ENCODE results near the gene NOP14. TPM values are rescaled to one million over a fixed set of nuclear protein-coding genes. Genes with fewer than 3 reads are reported as not detected.
"Not testable (repeated sequence)": the region's sequence is repeated elsewhere in the genome, so short reads cannot be mapped to it uniquely, and the experiment has no call there.

The NOP14 gene
- polyA plus RNA-seq, 3 donors, result 29.0 to 32.7 (median 30.7) TPM

DNA sequence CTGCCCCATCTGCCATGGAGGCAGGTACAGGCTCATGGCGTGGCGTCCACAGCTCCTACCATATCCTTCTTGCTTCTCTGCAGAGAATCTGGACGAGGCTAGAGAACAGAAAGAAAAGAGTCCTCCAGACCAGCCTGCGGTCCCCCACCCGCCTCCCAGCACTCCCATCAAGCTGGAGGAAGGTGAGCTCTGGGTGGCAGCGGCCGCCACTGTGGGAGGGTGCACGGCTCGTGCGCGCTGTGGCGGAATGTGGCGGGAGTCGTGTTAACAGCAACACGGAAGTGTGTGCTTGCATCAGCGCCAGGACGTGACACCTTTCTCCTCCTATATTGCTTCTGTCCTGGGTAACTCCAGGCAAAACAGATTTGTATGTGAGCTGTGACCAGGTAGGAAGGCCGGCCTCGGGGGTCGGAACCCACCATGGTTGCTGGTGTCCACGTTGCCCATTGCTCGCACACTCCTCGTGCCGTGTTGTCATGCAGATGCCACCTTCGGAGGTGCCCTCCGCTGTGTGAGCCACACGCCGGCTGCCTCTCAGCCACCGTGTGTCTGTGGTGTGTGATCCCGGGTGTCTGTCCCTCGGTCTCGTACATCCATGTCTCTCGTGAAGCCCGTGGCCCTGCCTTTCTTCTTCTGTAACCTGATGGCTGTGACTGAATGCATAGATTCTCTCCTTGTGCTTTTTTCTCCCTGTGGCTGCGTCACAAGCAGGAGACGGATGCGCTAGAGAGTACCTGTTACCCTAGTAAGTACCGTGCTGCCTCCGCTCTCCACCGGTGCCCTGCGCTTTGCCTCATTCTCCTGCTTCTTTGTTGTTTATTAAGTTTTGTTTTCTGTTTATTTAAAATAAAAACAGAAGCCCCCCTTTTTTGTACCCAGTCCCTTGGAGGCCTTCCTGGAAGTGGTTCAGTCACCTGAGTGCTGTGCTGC, 37.0 kb downstream of the NOP14 start:
- DNase-seq (ENCODE audit: extremely low read depth in 1 of 11, low read depth in 9 of 11, low spot score in 4 of 11), result no peak

DNA sequence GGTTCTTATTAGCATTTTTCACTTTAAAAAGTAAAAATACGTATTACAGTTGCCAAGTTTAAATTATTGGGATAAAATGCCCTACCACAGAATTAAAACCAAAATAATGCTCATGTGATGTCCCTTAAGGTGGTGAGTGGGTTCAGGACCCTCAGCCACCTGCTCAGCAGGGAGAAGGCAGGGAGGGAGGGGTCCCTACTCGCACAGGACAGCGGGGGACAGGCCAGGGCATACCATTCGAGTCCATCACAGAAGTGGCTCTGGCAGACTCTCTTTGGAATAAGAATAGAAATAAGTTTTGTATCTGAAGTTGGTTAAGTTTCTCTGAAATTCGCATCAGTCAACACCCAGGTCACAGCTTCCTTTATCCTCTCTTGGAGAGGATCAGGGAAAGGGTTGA, 37.7 kb downstream of the NOP14 start:
- no peak for DNase-seq (ENCODE audit: extremely low read depth in 1 of 11, low read depth in 9 of 11, low spot score in 4 of 11)

DNA sequence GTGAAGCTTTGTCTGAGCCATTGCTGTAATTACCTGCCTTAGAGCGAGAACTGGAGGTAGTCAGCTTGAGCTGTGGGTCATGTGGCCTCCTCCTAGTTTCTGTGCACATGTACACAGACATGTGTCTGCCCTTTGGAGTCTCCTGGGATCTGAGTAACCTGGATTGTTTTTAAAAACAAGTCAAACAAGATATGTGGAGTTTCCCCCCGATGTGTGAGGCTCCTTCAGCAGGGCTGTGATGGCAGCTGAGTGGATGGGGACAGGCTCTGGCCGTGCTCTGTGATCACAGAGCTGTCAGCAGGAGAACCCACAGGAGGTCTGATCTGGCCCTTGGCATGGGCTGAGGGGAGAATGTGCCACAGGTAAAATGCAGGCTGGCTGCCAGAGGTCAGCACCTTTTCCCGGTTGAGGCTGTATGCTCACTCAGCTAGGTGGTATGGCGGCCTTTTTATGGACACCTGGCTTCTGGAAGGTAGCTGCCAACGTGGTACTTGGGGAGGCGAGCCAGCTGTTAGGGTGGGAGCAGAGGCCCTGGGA, 38.4 kb downstream of the NOP14 start:
- no peak for DNase-seq (ENCODE audit: extremely low read depth in 1 of 11, low read depth in 9 of 11, low spot score in 4 of 11)

DNA sequence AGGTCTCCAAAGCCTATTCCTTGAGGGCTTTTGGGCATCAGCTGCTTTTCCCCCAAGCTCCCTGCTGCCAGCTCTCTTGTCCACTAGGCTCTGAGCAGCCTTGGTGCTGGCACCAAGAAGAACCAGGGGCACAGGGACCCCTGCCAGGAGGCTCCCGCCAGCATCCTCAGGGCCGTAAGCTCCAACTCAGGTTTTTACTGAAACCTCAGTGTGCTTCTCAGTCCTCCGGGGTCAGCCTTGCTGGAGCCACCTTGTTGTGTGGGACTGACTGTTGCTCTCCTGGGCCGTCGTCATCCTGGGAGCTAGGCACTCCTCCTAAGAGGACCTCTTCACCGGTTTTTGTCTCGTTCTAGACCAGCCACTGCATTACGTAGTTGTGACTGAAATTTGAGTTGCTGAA, 38.9 kb downstream of the NOP14 start:
- DNase-seq (ENCODE audit: extremely low read depth in 1 of 11, low read depth in 9 of 11, low spot score in 4 of 11), result no peak

DNA sequence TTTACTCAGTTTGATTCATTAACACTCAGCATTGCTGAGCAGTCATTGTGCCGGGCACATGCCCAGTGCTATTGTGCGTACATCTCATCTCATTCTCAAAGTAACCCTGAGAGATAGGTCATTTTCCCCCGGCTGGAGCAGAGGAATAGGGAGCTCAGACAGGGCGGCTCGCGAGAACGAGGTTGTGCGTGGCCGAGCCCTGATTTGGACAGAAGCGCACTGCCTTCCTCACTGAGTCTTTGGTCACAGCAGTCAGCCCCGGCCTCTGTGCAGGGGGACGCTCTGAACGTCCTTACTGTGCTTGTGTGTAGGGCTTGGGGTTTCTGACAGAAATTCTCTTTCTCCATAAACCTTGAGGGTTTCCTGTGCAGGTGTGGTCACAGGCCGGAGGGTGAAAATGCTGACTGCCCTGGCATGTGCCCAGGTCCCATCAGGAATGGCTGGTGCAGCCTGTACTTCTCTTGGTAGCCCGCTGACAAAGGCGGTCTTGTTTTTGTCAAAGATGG, 39.5 kb downstream of the NOP14 start:
- DNase-seq (ENCODE audit: extremely low read depth in 1 of 11, low read depth in 9 of 11, low spot score in 4 of 11), result no peak

DNA sequence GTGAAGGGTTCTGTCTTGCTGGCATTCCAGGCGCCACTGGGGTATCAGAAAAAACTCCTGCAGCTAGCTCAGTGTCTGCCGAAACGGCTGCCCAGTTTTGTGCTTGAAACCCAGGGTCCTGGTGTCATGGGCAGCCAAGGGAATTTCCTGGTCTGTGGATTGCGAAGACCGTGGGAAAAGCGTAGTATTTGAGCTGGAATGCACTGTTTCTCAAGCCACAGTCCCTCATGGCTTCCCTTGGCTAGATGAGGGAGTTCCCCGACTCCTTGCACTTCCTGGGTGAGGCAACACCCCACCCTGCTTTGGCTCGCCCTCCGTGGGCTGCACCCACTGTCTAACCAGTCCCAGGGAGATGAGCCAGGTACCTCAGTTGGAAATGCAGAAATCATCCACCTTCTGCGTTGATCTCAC, 40.1 kb downstream of the NOP14 start:
- DNase-seq (ENCODE audit: extremely low read depth in 1 of 11, low read depth in 9 of 11, low spot score in 4 of 11), result no peak

DNA sequence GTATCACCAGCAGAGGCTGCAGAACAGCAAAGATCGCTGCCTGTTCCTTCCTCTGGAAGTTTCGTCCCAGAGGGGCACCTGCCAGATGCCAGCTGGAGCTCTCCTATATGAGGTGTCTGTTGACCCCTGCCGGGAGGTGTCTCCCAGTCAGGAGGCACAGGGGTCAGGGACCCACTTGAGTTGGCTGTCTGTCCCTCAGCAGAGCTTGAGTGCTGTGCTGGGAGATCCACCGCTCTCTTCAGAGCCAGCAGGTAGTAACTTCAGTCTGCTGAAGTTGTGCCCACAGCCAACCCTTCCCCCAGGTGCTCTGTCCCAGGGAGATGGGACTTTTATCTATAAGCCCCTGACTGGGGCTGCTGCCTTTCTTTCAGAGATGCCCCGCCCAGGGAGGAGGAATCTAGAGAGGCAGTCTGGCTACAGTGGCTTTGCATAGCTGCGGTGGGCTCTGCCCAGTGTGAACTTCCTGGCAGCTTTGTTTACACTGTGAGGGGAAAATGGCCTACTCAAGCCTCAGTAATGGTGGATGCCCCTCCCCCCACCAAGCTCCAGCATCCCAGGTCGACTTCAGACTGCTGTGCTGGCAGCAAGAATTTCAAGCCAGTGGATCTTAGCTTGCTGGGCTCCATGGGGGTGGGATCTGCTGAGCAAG, 40.6 kb downstream of the NOP14 start:
- not testable (repeated sequence) for DNase-seq (ENCODE audit: extremely low read depth in 1 of 11, low read depth in 9 of 11, low spot score in 4 of 11)

DNA sequence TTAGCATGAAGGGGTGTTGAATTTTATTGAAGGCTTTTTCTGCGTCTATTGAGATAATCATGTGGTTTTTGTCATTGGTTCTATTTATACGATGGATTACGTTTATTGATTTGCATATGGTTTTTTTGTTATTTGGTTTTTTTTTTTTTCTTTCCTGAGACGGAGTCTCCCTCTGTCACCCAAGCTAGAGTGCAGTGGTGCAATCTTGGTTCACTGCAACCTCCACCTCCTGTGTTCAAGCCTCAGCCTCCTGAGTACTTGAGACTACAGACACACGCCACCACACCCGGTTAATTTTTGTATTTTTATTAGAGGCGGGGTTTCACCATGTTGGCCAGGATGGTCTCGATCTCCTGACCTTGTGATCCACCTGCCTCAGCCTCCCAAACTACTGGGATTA, 44.5 kb downstream of the NOP14 start:
- DNase-seq (ENCODE audit: extremely low read depth in 1 of 11, low read depth in 9 of 11, low spot score in 4 of 11), result not testable (repeated sequence)

DNA sequence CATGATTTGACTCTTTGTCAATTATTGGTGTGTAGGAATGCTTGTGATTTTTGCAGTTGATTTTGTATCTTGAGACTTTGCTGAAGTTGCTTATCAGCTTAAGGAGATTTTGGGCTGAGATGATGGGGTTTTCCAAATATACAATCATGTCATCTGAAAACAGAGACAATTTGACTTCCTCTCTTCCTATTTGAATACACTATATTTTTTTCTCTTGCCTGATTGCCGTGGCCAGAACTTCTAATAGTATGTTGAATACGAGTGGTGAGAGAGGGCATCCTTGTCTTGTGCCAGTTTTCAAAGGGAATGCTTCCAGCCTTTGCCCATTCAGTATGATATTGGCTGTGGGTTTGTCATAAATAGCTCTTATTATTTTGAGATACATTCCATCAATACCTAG, 44.9 kb downstream of the NOP14 start:
- not testable (repeated sequence) for DNase-seq (ENCODE audit: extremely low read depth in 1 of 11, low read depth in 9 of 11, low spot score in 4 of 11)

DNA sequence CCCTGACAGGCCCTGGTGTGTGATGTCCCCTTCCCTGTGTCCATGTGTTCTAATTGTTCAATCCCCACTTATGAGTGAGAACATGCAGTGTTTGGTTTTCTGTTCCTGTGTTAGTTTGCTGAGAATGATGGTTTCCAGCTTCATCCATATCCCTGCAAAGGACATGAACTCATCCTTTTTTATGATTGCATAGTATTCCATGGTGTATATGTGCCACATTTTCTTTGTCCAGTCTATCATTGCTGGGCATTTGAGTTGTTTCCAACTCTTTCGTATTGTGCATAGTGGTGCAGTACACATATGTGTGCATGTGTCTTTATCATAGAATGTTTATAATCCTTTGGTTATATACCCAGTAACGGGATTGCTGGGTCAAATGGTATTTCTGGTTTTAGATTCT, 46.5 kb downstream of the NOP14 start:
- not testable (repeated sequence) for DNase-seq (ENCODE audit: extremely low read depth in 1 of 11, low read depth in 9 of 11, low spot score in 4 of 11)

DNA sequence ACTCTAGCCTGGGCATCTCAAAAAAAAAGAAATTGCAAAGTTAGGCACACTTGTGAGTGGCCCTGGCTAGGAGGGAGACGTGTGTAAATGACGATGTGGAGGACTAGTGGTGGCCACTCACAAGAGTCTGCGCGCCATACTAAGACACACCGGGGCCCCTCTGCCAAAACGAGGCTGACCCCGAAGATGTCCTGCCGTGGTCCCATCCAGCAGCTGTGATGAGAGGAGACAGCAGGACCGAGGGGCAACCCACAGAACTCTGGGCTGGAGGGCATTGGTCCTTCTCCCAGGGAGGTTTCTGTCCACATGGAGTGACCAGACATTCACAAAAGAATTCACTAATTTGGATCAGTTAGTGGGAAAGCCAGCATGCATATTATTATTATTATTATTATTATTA, 47.4 kb downstream of the NOP14 start:
- DNase-seq (ENCODE audit: extremely low read depth in 1 of 11, low read depth in 9 of 11, low spot score in 4 of 11), result no peak

DNA sequence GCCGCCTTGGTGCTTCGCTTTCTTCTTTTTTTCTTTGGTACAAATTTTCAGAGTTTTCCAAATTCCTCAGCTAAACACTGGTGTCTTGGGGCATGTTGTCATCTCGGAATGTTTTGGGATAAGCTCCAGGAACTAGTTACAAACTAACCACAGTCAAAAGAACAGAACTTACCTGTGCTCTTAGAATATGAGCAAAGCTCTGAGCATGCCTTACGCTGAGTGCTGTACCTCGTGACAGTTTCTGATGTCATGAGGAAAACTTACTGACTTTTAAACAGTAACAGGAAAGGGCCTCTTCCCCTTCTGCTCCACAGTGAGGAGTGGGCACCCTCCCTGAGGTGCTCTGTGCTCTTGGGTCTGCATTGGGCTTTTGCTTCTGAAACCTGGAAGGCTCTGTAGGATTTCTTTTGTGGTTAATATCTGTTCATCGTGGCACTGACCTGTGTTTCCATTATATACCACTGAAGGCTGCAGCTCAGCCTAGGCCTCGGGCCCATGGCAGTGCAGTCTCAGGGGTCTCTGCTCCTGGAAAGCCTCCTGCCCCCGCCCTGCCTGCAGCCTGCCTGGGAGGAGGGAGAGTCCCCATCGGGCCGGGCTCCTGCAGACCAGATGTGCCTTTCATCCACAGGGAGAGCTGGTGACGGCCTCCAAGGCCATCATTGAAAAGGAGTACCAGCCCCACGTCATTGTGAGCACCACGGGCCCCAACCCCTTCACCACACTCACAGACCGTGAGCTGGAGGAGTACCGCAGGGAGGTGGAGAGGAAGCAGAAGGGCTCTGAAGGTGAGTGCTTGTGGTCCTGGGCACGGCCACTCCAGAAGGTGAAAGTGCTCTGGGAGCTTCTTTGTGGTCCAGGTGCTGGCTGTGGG, 48.7 kb downstream of the NOP14 start:
- DNase-seq (ENCODE audit: extremely low read depth in 1 of 11, low read depth in 9 of 11, low spot score in 4 of 11), result no peak

DNA sequence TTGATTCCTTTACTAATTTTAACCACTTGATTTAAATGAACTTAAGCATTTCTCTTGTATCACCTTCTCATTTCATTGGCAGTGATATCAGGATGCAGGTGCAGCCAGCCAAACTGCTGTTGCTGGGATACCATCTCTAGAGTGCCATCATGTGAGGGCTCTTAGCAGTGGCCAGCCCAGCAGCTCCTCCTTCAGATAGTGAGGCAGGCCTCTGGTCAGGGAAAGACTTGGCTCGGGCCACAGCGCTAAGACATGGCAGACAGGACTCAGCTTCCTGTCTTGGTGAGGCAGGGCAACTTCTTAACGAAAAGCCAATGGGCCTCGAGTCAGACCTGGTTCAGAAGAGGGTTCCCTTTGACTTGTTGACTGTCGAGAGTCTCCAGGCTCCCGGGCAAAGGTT, 50.0 kb downstream of the NOP14 start:
- DNase-seq (ENCODE audit: extremely low read depth in 1 of 11, low read depth in 9 of 11, low spot score in 4 of 11), result no peak

DNA sequence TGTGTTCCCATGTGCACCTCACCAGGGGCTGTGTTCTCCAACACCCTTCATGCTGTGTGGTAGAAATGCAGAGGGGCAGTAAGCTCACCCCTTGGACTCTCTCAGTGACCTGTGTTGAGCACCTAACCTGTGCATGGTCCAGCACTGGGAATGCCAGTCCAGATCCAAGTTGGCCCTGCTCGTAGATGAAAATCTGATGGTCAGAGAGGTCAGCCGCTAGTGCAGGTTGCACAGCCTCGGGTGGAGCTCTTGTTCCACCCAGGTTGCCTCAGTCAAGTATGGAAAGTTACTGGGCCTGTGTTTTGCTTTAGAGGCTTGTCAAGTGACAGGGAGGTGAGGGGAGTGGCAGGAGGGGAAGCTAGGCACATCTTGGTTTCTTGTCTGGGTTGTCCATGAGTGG, 51.3 kb downstream of the NOP14 start:
- DNase-seq (ENCODE audit: extremely low read depth in 1 of 11, low read depth in 9 of 11, low spot score in 4 of 11), result no peak

DNA sequence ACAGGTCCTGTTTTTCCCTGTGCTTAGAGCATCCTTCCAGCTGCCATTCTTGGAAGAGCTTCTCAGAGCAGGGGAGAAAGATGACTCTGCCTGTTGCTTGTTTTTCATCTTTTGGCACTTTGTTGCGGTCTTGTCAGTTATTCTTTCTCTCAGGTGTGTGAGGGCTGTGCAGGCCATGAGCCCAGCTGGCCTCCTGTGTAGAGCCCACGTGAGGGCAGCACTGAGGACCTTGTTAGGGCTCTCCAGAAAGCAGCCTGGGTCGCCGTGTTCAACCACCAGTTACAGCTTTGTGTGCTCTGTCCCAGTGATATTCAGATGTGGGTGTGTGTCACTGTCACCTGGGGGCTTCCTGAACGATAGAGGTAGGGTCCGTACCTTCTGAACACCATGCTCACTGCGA, 52.8 kb downstream of the NOP14 start:
- DNase-seq (ENCODE audit: extremely low read depth in 1 of 11, low read depth in 9 of 11, low spot score in 4 of 11), result no peak

DNA sequence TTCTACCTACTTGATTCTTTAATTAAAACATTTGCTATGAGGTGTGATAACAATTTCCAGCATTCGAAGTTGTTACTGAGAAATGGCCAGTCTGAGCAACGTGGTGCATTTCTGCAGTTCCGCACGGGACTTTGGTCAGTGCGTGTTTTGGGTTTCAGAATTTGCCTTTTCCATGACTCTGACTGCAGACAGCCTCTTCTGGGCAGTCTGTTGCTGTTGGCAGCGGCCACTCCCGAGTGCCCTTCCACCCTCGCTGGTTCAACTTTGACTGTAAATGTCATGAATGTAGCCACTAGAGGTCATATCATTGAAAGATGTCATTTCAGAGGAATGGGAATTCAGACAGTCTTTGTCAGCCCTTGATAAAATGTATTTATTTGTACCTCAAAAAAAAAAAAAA, 53.6 kb downstream of the NOP14 start:
- no peak for DNase-seq (ENCODE audit: extremely low read depth in 1 of 11, low read depth in 9 of 11, low spot score in 4 of 11)

DNA sequence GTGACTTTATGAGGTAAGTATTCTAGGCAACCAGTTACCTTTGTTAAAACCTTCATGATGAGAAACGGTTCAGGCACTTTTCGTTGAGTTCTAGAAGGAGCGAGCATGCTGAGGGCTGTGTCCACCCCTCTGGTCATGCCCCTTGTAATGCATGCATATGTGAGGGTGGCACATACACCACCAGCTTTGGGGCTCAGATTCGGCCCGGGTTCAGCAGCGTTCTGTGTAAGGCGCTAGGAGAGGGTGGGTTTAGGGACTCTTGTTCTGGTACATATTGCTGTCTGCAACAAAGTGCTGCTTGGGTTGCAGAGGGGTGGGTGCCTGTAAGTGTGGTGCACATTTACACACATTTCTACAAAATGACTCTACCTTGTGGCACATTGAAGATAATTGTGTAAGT, 54.5 kb downstream of the NOP14 start:
- no peak for DNase-seq (ENCODE audit: extremely low read depth in 1 of 11, low read depth in 9 of 11, low spot score in 4 of 11)

DNA sequence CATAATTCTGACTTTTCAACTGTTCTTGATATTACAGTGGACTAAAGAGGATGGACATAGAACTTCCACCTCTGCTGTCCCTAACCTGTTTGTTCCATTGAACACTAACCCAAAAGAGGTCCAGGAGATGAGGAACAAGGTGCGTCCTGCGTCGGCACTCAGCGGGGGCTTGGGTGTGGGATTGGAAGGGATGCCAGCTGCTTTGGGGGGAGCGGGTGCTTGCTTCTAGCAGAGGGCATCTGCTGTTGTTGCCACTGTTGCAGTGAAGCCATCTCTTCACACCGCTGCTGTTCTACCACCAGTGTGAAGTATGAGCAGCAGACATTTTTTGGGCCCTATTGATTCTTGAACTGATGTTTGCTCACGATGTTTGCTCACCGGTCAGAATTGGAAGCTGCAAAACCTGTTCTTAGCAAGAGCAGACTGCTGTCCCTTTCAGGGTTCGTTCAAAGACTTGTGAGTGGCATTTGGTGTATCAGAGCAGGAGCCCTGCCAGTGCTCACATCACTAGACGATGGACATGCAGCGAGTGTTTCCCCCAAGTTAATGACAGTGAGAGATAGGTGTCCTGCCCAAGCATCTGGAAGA, 55.4 kb downstream of the NOP14 start:
- no peak for DNase-seq (ENCODE audit: extremely low read depth in 1 of 11, low read depth in 9 of 11, low spot score in 4 of 11)

DNA sequence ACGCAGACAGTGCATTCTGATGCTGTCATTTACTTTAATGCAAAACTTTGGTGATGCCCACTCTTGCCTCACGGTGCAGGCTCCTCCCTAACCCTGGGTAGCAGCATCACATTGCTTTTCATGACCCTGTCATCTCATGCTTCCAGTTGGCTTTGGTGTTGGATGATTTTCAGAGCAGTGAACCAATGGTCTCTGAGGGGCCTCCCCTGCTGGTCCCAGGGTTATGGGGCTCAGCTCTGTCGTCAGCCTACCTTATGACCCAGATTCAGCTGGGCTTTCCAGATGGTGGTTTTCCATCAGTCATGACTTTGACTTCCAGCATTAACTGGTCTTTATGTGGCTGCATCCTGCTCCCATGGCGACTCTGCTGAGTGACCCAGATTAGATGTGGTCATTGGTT, 56.0 kb downstream of the NOP14 start:
- no peak for DNase-seq (ENCODE audit: extremely low read depth in 1 of 11, low read depth in 9 of 11, low spot score in 4 of 11)

Data from renal cortex interstitium (tissue), 11 donors.